ENCODE results near the gene CYBRD1.
"Not testable (repeated sequence)": the region's sequence is repeated elsewhere in the genome, so short reads cannot be mapped to it uniquely, and the experiment has no call there.

- TF ChIP-seq CTCF (conservative IDR thresholded peaks at IDR 0.05 in 1 of 2, IDR thresholded peaks at IDR 0.05 in 1 of 2; ENCODE audit: low read depth in 1 of 2, low read length in 2 of 2); EZH2 (IDR thresholded peaks at IDR 0.05; ENCODE audit: low read length, missing control alignments): not testable (repeated sequence)
Observed at GRCh38 chr2:171497664-171498063, 24.6 kb upstream of the CYBRD1 start.
